Cerebellar cortex (tissue), 1 donor: ENCODE data around the gene NEDD4L.
"Not testable (repeated sequence)": the region's sequence is repeated elsewhere in the genome, so short reads cannot be mapped to it uniquely, and the experiment has no call there.

Experiments used
- DNase-seq: peaks from one replicate; pipeline ENCODE4 v3.0.0-alpha.2; 2015; ENCODE audit warnings: low spot score

Gene NEDD4L

GRCh38 chr18:58027341-58027740, 16.7 kb upstream of the NEDD4L start:
- no peak for DNase-seq

GRCh38 chr18:58028109-58028784, 15.8 kb upstream of the NEDD4L start:
- DNase-seq: no peak

GRCh38 chr18:58032233-58032632, 11.8 kb upstream of the NEDD4L start:
- no peak for DNase-seq

GRCh38 chr18:58033216-58033615, 10.8 kb upstream of the NEDD4L start:
- no peak for DNase-seq

DNA sequence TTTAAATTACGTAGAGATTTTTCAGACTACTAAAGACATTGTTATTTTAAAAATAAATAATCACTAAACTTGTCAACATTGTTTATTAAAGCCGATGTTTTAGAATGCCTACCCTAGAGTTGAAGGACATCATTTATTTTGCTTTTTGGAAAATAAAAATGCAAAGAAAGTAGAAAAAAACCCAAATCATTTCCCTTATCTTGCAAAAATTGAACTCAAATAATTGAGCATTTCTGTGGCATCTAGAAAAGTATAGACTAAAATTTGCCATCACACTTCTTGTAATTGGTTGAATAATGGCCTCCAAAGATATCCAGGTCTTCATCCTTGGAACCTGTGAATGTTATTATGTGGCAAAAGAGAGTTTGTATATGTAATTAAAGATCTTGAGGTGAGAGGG, 9.7 kb upstream of the NEDD4L start:
- no peak for DNase-seq

DNA sequence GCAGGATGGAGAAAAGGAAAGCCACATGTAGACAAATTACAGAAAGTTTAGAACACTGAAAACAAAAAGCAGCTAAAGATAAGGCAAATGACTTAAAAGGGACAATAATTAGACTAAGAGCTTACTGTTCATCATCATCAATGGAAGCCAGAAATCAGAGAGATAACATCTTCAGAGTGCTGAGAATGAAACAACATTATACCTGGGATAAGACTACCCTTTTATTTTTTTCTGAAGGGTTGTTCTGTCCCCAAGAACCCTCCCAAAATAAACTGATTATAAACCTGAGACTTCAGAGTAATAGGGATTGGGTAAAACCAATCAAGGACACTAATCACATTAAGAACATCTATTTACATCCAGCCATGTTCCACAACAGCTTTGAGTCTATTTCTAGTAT, 6.9 kb upstream of the NEDD4L start:
- DNase-seq: no peak

DNA sequence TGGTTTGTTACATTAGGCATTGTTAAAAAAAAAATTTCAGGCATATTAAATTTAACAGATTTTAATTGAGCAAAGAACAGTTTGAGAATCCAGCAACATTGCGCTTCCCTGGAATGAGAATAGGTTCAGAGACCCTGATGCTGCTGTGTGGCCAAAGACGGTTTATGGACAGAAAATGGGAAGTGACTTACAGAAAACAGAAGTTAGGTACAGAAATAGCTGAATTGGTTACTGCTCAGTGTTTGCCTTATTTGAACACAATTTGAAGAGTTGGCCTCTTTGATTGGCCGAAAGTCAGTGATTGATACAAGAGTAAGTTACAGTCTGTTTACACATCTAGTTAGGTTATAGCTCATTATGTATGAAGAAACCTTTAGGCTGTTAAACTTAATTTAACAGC, 6.0 kb upstream of the NEDD4L start:
- DNase-seq: no peak

DNA sequence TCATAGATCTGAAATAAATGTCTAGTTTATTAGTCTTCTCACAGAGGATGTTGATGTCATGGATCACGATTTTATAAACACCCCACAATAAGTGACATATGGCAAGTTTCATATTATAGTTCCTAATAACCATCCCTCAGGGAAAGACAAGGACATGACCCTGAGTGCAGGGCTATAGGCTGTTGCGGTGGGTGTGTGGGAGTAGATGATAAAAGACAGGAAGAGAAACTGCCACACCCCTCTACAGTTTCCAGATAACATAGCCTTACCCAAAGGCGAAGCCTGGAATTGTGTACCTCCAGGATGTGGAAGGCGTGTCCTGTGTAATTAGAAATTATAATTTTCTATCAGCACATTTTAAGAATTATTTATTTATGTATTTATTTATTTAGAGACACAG, 2.4 kb upstream of the NEDD4L start:
- DNase-seq: no peak

GRCh38 chr18:58042826-58043490, 1.1 kb upstream of the NEDD4L start:
- DNase-seq: no peak

GRCh38 chr18:58044370-58045241, 580 bp downstream of the NEDD4L start:
- DNase-seq: peak; percentile 33

DNA sequence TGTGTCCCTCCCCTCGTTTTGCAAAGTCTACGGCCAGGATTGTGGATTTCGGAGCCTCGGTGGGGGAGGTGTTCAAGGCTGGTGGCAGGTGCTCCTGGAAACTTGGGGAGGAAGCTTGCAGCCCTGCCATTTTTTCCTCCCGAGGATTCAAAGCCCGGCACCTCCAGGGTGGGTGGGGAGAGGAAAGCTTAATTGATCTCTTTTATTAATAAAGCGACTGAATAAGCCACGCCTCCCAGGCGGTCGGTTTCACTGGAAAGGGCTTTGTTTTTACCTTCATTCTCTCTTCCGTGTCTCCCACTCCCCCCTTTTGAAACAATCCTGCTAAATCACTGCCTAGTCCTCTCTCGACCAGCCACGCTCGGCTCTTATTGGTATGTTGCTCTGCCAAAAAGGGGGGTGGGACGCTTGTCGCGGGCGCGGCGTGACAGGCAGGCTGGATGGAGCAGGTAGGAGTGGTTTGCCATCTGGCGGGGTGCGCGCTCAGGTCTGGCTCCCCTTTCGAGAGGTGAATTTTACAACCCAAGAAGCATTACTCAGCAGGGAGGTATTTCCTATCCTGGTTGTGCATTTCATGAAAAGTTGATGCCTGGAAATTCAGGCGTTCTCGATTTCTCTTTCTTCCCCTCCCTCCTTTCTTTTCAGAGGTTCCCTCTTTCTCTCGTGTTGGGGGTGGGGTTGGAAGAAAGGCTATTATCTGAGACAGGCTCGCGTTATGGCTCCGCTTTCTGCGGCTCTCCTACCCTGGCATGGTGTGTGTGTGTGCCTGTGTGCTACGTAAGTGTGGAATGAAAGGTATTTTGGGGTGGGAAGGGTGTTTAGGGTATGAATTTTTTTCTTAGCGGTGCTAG, 1.4 kb downstream of the NEDD4L start:
- DNase-seq: peak; percentile 72

GRCh38 chr18:58046093-58046793, 2.2 kb downstream of the NEDD4L start:
- DNase-seq: peak; percentile 47

DNA sequence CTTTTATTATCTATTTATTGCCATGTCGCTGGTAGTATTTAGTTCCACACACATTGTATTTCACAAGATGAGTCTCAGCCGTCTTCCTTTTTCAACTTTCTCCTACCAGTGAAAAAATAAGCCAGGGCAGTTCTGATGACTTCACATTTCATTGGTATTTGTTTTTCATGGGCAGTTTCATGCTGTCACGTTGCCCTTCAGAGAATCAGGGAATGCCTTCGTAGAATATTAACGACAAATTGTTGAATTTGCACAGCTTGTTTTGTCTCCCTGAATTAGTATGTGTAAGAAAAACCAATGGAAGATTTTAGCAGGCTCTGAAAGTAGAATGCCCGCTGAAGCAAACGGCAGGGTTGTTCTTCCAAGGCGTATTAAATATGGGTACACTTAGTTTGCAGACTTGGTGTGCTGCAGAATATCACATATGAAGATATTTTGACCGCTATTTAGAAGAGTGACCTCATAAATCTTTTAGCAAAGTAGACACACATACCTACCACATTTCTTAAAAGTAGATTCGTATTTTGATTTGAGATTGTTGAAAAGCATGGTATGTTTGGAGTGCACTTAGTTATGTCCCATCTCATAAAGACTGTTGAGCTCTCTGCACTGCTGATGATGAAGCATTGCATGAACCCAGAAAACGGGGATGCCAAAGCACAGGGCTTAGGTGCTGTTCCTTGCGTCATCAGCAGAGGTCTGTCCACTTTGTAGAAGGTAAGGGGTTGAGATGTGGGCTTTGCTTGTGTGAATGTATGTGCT, 2.9 kb downstream of the NEDD4L start:
- DNase-seq: peak; percentile 52

GRCh38 chr18:58047556-58047882, 3.5 kb downstream of the NEDD4L start:
- no peak for DNase-seq

DNA sequence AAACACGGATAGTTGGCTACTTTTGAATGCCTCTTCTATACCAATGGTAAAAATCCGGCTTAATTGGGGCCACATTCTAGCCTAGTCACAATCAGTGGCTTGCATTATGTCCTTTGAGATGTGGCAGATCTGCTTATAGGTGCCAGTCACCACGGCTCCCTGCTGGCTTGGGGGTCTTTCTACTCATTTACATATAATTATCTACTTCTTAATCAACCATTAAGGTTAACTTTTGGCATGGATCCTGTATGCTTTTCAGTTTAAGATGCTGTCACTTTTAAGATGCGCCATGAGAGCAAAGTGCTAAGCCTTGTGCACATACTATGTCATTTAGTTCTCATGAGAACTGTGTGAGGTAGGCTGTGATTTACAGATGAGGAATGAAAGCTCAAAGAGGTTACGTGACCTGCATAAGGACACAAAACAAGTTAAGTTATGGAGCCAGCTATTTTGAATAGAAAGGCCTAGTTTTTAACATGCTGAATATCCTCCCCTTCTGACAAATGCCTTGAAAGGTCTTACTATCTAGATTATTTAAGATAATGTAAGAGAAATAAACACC, 4.1 kb downstream of the NEDD4L start:
- DNase-seq: no peak

- no peak for DNase-seq
Observed at GRCh38 chr18:58049000-58049688, 5.1 kb downstream of the NEDD4L start.

DNA sequence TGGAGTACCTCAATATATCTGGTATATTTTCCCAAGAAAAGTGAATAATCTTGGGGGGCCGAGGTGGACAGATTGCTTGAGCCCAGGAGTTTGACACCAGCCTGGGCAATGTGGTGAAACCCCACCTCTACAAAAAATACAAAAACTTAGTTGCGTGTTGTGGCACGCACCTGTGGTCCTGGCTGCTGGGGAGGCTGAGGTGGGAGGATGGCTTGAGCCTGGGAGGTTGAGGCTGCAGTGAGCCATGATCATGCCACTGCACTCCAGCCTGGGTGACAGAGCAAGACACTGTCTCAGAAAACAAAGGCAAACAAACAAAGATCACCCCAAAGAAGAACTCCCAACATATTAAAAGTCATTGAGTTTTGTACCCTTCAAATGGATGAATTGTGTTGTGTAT, 6.9 kb downstream of the NEDD4L start:
- not testable (repeated sequence) for DNase-seq

DNA sequence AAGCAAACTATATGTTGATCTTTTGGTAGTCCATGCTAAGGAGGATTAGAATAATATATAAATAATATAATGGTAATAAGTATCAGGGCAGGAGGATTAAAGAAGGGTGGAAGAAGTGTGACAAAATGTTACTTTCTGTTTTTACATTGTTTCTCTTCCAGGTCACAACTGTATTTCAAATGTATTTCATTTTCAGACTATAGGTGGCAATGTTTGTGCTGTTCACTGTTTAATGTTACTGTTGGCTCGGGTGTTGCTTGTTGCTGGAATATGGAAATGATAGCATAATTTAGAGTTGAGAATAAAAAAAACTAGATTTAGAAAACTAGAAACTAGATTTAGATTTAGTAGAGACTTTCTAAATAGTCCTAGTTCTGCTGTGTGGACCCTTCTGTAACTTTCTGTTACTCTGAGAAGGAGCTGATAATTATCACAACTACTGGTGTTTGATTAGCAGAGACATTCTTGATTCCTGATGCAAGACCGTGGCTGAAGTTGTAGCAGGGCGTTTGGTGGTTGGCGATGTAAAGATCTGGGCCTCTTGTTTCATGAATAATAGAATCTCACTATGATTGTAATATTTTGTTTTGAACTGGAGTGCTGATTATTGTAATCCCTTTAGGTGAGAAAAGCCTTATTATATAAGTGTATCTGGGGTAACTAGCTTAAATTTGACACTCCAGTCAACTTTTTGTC, 7.9 kb downstream of the NEDD4L start:
- DNase-seq: peak; percentile 20

GRCh38 chr18:58052960-58053359, 8.9 kb downstream of the NEDD4L start:
- no peak for DNase-seq
